ENCODE results near the gene SH2B3. TPM values are rescaled to one million over a fixed set of nuclear protein-coding genes. Genes with fewer than 3 reads are reported as not detected.

Gene SH2B3
- polyA plus RNA-seq, 6 donors from 2014 or later: 3.6 to 10.4 (median 4.5) TPM

DNA sequence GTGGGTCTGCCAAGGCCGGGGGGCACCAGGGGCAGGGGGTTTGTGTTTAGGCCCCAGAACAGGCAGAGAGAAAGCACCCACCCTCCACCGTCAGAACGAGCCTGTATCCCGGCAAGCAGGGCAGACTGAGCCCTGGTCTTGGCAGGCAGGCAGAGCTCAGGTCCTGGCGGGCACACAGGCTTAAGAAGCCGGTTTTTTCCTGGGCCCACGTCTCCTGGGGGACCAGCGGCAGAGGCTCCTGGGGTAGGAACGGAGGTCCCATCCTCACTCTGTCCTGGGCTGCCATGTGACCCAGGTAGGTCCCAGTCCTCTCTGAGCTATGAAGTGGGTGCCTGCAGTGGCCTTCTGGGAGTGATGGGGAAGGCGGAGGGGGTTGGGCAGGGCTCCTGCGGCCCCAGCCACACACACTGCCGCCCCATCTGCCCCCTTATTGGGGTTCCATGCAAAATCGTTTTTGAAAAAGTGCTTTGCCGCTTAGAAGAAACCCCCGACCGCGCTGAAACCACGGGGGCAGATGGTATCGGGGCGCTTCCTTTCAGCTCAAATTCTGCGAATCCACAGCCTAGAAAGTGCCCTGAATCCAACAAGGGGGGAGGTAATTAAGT, 24.2 kb downstream of the SH2B3 start:
- peak overlapping the region; percentile 75 to 99 (median 97) for H3K27ac Mint-ChIP-seq
- peaks cover 70 to 94% (median 89%) of the 10 kb centered on the region in 3 donors for H3K4me1 Mint-ChIP-seq
- H3K9me3 Mint-ChIP-seq: no peaks in the 10 kb centered on the region
- no peaks in the 10 kb centered on the region for H3K27me3 Mint-ChIP-seq
- DNase-seq: no peak
- H3K36me3 Mint-ChIP-seq: no peaks in the 10 kb centered on the region
- ATAC-seq (ENCODE audit: low read depth in 2 of 2): peak in 1 of 2 donors; percentile 7
- peak overlapping the region; percentile 80 to 94 (median 88) for H3K4me3 Mint-ChIP-seq

DNA sequence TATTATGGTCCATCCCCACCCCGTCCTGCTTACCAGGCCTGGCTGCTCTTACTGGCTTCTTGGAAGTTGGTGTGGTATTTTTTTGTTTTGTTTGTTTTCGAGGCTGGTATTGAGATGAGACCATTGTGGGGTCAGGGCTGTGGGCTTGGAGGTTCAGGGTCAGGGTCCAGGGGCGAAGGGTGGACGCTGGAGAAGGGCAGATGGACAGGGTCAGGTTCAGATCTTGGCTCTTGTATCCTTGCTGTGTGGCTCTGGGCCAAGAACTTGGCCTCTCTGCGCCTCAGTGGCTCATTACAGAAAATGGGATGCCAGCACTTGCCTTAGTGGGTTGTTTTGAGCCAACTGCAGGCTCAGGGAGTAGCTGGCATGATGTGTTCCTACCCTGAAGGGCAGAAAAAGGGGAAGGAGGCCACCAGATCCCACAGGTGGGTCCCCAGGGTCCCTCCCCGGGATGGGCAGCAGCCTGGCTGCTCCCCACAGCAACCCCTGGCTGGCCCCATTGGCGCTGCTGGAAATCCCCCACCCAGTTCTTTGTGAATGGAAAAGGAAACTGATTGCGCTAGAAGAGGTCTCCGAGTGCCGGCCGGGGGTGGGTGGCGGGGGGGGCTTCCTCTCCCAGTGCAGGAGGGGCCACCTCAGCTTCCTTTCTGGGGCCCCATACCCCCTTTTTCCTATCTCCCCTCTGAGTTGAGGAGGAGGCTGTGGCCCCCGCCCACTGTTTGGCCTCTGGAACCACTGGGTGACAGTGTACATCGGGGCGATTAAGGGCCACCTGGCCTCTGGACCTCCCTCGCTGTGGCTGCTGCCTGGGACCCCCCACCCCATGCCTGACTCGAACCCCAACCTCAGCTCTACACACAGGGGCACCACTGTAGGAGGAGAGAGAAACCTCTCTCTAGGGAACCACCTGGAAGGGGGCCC, 25.0 kb downstream of the SH2B3 start:
- ATAC-seq (ENCODE audit: low read depth in 2 of 2): peak; percentile 24 to 29
- H3K36me3 Mint-ChIP-seq: no peaks in the 10 kb centered on the region
- H3K9me3 Mint-ChIP-seq: no peaks in the 10 kb centered on the region
- peak overlapping the region; percentile 80 to 94 (median 88) for H3K4me3 Mint-ChIP-seq
- H3K27me3 Mint-ChIP-seq: no peaks in the 10 kb centered on the region
- H3K4me1 Mint-ChIP-seq: peaks cover 68 to 94% (median 89%) of the 10 kb centered on the region in 3 donors
- peak overlapping the region; percentile 96 to 99 (median 98) for H3K27ac Mint-ChIP-seq
- peak; percentile 78 for DNase-seq

DNA sequence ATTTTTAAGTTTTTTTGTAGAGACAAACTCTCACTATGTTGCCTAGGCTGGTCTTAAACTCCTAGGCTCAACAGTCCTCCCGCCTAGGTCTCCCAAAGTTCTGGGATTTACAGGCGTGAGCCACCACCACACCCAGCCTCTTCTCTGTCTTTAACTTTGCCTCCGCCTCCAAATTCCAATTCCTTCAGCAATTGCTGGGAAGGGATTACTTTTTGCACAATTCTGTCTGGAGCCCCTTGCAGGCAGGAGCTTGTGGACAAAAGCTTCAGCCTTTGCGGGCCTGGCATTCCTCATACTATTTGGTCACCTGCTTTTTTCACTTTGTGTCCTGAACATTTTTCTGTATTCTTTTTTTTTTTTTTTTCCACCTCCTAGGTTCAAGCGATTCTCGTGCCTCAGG, 26.0 kb downstream of the SH2B3 start:
- ATAC-seq (ENCODE audit: low read depth in 2 of 2) (no peak), DNase-seq (no peak)
- H3K4me3 Mint-ChIP-seq: peak overlapping the region; percentile 42 to 94 (median 86)
- H3K4me1 Mint-ChIP-seq: peaks cover 68 to 94% (median 89%) of the 10 kb centered on the region in 3 donors
- H3K36me3 Mint-ChIP-seq: no peaks in the 10 kb centered on the region
- H3K9me3 Mint-ChIP-seq: no peaks in the 10 kb centered on the region
- H3K27ac Mint-ChIP-seq: peak overlapping the region; percentile 96 to 99 (median 97)
- H3K27me3 Mint-ChIP-seq: no peaks in the 10 kb centered on the region

DNA sequence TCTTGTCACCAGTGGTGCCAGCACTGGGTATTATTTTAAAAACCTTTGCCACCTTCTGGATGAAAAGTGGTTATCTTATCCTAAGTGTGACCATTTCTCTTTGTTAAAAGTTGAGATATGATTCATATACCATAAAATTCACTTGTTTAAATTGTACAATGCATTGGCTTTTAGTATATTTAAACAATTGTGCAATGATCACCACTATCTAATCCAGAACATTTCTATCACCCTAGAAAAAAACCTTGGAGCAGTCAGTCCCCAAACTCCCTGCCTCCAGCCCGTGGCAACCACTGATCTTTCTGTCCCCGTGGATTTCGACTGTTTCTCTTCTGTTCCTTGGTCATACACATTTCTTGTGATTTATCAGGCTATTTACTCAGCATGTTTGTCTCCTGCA, 28.3 kb downstream of the SH2B3 start:
- Mint-ChIP-seq H3K27ac (peak overlapping the region; percentile 98 to 100 (median 99)), H3K4me3 (peak overlapping the region; percentile 73 to 95 (median 89)), H3K9me3 (no peaks in the 10 kb centered on the region), H3K4me1 (peaks cover 73 to 97% (median 94%) of the 10 kb centered on the region in 3 donors), H3K36me3 (no peaks in the 10 kb centered on the region), H3K27me3 (no peaks in the 10 kb centered on the region)
- ATAC-seq (ENCODE audit: low read depth in 2 of 2): no peak
- DNase-seq: no peak

DNA sequence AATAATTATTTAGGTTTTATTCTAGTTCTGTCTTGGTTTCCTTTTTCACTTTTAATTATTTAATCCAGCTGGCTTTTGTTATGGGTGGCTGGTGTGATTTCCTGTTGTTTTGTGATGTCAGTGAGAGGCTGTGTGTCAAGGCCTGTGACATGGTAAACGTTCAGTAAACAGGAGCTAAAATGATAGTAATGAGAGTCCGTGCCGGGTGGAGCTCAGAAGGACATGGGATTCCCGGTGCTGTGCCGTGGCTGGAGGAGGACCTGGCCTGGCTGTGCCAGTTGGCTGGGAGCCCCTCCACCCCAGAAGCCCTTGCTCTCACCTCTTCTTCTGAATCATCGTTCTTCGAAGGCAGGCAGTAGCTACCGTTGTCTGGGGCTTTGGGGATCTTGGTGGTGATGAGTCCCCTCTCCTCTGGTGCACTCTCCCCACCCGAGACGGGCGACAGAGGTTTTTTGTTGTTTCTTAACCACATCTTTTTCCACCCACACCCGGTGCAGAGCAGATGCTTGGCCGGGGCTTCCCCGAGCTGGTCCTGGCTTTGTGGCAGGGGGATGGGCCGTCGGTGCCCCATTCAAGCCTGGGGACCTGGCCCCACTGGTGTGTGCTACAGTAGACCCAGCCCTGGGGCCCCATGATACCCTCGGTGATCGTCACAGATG, 29.1 kb downstream of the SH2B3 start:
- Mint-ChIP-seq H3K27ac (peak overlapping the region; percentile 98 to 100 (median 99)), H3K36me3 (no peaks in the 10 kb centered on the region), H3K4me3 (peak overlapping the region; percentile 73 to 95 (median 89)), H3K27me3 (no peaks in the 10 kb centered on the region), H3K9me3 (no peaks in the 10 kb centered on the region), H3K4me1 (peaks cover 73 to 97% (median 94%) of the 10 kb centered on the region in 3 donors)
- DNase-seq: peak; percentile 92
- peak; percentile 79 to 80 for ATAC-seq (ENCODE audit: low read depth in 2 of 2)

DNA sequence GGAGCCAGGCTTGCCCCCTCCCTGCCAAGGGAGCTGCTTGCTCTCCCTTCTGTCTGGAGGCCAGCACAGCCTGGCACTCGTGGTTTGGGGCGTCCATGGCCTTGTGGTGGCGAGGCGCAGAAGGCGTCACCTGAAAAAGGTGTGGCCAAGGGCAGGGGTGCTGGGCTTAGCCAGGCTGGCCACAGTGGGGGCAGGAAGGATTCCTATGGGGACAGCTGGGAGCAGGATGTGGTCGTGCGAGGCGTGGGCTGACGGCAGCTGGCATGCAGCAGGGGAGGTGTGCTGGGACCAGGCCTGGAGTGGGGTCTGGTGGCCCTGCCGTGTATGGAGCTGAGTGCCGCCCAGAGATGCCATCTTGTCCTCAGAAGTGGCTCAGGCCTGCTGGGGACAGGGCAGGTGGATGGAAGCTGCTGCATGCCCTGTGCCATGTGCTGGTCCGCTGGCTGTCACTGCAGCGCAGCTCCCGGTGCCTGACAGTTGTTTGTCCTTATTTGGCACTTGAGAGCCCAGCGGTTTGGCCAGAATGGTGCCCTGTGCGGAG, 30.0 kb downstream of the SH2B3 start:
- ATAC-seq (ENCODE audit: low read depth in 2 of 2) (no peak), DNase-seq (no peak)
- Mint-ChIP-seq H3K9me3 (no peaks in the 10 kb centered on the region), H3K4me1 (peaks cover 68 to 94% (median 93%) of the 10 kb centered on the region in 3 donors), H3K36me3 (no peaks in the 10 kb centered on the region), H3K27me3 (no peaks in the 10 kb centered on the region), H3K4me3 (peak overlapping the region in 7 of 8 donors; percentile 73 to 95 (median 87)), H3K27ac (peak overlapping the region; percentile 98 to 100 (median 99))

DNA sequence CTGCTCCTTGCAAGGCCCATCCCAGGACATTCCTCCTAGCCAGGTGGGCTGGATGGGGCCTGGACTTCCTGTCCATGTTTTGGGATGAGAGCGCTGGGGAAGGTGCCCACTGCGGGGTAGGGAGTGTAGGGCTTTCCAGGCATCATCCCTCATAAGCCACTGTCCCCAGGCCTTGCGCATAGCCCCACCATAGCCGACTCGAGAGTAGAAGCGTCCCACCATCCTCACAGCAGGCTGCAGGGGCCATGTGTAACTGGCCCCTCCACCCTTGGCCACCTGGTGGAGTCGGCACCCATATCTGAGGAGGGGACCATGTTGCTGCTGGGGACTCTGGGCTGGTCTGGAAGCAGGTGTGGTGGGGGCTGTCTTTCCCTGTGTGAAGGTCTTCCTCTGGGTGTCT, 30.5 kb downstream of the SH2B3 start:
- no peak for ATAC-seq (ENCODE audit: low read depth in 2 of 2)
- H3K4me1 Mint-ChIP-seq: peaks cover 66 to 96% (median 93%) of the 10 kb centered on the region in 3 donors
- H3K9me3 Mint-ChIP-seq: no peaks in the 10 kb centered on the region

DNA sequence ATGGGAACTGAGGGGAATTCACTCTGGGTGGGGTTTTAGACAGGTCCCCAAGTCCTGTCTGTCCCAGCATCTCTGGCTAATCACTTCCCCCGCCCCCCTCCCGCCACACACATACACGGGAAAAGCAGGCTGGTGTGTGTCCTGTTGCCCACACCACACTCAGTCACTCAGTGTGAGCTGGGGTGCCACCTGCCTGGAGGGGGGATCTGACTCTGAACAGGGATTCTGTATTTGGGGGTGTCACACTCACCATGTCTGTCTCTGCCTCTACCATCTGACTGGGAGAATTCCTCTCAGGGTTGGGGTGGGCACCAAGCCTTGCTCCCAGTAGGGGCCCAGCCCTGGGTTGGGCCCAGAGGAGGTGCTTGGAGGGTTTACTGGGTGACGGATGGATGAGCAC, 31.1 kb downstream of the SH2B3 start:
- Mint-ChIP-seq H3K4me3 (peak overlapping the region; percentile 4 to 86 (median 70)), H3K36me3 (no peaks in the 10 kb centered on the region), H3K4me1 (peaks cover 65 to 94% (median 91%) of the 10 kb centered on the region in 3 donors), H3K27me3 (no peaks in the 10 kb centered on the region), H3K9me3 (no peaks in the 10 kb centered on the region), H3K27ac (peak overlapping the region; percentile 83 to 100 (median 99))
- ATAC-seq (ENCODE audit: low read depth in 2 of 2) (no peak), DNase-seq (no peak)

More for the DNA sequence above, 30.5 kb downstream of the SH2B3 start:
- no peak for DNase-seq
- Mint-ChIP-seq H3K4me3 (peak overlapping the region in 7 of 8 donors; percentile 68 to 95 (median 78)), H3K36me3 (no peaks in the 10 kb centered on the region), H3K27ac (peak overlapping the region; percentile 83 to 100 (median 99)), H3K27me3 (no peaks in the 10 kb centered on the region)

DNA sequence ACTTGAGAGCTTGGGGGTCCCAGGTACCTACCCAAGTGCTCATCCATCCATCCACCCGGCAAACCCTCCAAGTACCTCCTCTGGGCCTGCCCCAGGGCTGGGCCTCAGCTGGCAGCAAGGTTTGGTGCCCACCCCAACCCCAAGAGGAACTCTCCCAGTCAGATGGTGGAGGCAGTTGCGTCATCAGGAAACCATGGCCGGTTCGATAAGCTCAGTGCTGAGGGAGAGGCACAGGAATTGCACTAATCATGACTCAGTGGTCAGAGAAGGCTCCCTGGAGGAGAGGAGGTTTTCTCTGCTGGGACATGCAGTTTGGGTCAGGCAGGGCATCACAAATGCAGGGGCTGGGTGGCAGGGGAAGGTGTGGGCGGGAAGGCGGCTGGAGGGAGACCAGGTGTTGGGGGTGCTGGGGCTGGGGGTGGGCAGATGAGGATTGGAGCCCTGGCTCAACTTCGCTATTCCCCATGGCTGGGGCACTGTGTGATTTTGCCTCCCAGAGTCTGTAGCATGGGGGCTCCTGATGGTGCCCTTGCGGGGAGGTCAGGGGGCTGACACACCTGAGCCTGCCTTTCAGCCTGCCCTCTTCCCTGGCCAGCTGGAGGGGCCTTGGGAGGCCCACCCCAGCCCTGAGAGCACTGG, 32.2 kb downstream of the SH2B3 start:
- ATAC-seq (ENCODE audit: low read depth in 2 of 2): no peak
- peaks cover 65 to 93% (median 89%) of the 10 kb centered on the region in 3 donors for H3K4me1 Mint-ChIP-seq
- H3K27me3 Mint-ChIP-seq: no peaks in the 10 kb centered on the region
- H3K36me3 Mint-ChIP-seq: no peaks in the 10 kb centered on the region
- peak overlapping the region in 7 of 8 donors; percentile 17 to 89 (median 52) for H3K4me3 Mint-ChIP-seq
- peak; percentile 42 for DNase-seq
- no peaks in the 10 kb centered on the region for H3K9me3 Mint-ChIP-seq
- peak overlapping the region; percentile 67 to 99 (median 94) for H3K27ac Mint-ChIP-seq

DNA sequence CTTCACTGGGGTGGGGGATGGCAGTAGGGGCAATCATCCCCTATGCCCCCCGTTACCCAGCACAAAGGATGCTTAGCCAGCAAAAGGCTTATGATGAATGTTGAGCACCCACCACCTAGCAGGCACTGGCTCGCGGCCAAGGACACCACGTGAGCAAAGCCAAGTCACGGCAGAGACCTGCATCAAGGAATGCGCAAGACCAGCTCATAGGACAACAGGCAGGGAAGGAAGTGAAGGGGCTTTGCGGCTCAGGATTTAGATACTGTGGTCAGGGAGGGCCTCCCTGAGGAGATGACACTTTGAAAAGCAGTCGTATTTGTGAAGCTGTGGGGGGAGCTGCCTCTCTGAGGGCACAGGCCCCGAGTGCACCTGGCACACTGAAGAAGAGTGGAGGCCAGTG, 32.8 kb downstream of the SH2B3 start:
- Mint-ChIP-seq H3K27me3 (no peaks in the 10 kb centered on the region), H3K4me1 (peaks cover 67 to 93% (median 89%) of the 10 kb centered on the region in 3 donors), H3K9me3 (no peaks in the 10 kb centered on the region), H3K4me3 (peak overlapping the region in 5 of 8 donors; percentile 50 to 89 (median 60)), H3K27ac (peak overlapping the region; percentile 71 to 99 (median 88)), H3K36me3 (no peaks in the 10 kb centered on the region)
- DNase-seq (peak; percentile 52), ATAC-seq (ENCODE audit: low read depth in 2 of 2) (no peak)

DNA sequence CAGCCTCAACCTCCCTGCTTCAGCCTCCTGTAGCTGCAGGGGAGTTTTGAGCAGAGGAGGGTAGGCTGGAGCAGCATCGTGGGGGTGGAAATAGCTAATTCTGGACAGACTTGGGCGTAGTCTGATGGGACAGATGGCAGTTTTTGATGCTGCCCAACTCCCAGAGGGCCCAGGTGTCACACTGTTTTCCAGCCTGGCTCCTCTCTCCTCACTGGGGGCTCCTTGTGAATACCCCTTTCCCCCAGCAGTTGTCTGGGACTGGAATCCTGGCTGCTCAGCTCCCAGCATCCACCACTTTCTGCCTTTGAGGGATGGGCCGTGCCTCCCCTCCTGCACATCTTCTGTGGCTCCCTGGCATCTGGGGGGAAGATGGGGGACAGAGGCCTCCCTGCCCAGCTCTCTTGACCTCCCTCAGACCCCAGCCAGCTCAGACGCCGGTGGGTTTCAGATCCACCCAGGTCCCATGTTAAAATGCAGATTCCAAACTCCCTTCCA, 34.0 kb downstream of the SH2B3 start:
- no peaks in the 10 kb centered on the region for H3K9me3 Mint-ChIP-seq
- DNase-seq: no peak
- no peaks in the 10 kb centered on the region for H3K36me3 Mint-ChIP-seq
- H3K27ac Mint-ChIP-seq: peak overlapping the region in 4 of 6 donors; percentile 62 to 98 (median 86)
- peak overlapping the region in 1 of 8 donors; percentile 5 for H3K4me3 Mint-ChIP-seq
- peaks cover 67 to 93% (median 89%) of the 10 kb centered on the region in 3 donors for H3K4me1 Mint-ChIP-seq
- ATAC-seq (ENCODE audit: low read depth in 2 of 2): no peak
- no peaks in the 10 kb centered on the region for H3K27me3 Mint-ChIP-seq

DNA sequence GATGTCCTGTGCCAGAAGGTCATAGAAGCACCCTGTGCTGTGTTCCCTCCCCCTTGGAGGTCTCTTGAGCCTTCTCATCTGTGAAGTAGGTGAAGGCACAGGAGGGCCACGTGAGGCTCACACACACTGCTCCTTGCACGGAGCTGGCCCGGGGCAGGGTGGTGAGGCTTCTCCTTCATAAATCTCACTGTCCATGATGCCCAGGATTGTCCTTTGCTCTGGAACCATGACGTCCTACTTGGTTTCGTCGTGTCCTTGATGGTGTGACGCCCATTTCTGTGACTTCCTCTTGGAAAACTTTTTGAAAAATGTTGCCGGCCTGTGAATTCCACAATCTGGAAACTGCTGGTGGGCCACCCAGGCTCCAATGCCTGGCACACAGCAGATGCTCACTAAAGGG, 34.4 kb downstream of the SH2B3 start:
- Mint-ChIP-seq H3K9me3 (no peaks in the 10 kb centered on the region), H3K4me1 (peaks cover 67 to 93% (median 89%) of the 10 kb centered on the region in 3 donors), H3K27ac (peak overlapping the region in 5 of 6 donors; percentile 80 to 98 (median 85)), H3K4me3 (peak overlapping the region in 3 of 8 donors; percentile 5 to 73 (median 15)), H3K36me3 (no peaks in the 10 kb centered on the region), H3K27me3 (no peaks in the 10 kb centered on the region)
- ATAC-seq (ENCODE audit: low read depth in 2 of 2): no peak
- DNase-seq: no peak
